ENCODE measurements around the gene TYMP.

DNA sequence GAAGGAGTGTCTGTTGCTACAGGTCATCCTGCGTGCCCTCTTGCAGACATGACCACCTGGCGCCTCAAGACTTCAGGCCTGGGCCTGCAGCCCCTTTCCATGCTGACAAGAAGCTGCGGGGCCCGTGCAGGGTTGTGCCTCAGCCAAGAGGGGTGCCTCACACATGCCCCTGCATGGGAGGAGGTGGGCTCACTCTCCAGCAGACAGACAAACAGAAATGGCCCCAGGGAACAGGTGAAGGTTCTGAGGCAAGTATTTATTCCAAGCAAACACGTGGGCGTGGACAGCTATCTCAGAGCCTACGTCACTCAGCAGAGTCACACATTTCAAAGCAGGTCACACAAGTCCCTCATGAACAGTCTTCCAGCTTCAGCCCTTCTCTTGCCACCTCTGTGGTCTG lies 38.8 kb upstream of the TYMP start:
- TF ChIP-seq, protein P1, sequence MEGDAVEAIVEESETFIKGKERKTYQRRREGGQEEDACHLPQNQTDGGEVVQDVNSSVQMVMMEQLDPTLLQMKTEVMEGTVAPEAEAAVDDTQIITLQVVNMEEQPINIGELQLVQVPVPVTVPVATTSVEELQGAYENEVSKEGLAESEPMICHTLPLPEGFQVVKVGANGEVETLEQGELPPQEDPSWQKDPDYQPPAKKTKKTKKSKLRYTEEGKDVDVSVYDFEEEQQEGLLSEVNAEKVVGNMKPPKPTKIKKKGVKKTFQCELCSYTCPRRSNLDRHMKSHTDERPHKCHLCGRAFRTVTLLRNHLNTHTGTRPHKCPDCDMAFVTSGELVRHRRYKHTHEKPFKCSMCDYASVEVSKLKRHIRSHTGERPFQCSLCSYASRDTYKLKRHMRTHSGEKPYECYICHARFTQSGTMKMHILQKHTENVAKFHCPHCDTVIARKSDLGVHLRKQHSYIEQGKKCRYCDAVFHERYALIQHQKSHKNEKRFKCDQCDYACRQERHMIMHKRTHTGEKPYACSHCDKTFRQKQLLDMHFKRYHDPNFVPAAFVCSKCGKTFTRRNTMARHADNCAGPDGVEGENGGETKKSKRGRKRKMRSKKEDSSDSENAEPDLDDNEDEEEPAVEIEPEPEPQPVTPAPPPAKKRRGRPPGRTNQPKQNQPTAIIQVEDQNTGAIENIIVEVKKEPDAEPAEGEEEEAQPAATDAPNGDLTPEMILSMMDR (IDR thresholded peaks at IDR 0.05): no peak
- TF ChIP-seq POLR2A (IDR thresholded peaks at IDR 0.05): no peak

Measured in testis (tissue), 2 donors.